Endothelial cell of umbilical vein (primary cell): ENCODE measurements around the gene PRDM11. TPM values are rescaled to one million over a fixed set of nuclear protein-coding genes. Genes with fewer than 3 reads are reported as not detected.

Experiments
- BruUV-seq: library from RNA; stranded (reverse); fragments of 400-500 nt; replicated peaks from 2 replicates; lab custom pipeline; 2021; lab: Mats Ljungman, UMichigan
- CTCF ChIA-PET: fragments of 300-600, 350-600 bp; sonication (Branson Sonifier 250); formaldehyde crosslinking; loops from one replicate; lab custom pipeline; 2021; ENCODE audit warnings: antibody characterized with exemption, inconsistent platforms; lab: Charles Lee
- POLR2A ChIA-PET: fragments of 300-600, 350-600 bp; sonication (Branson Sonifier 250); formaldehyde crosslinking; loops from one replicate; lab custom pipeline; 2021; ENCODE audit warnings: antibody characterized with exemption, inconsistent platforms; lab: Charles Lee
- DNase-seq: peaks from one replicate; pipeline ENCODE4 v3.0.0-alpha.2; 2011; ENCODE audit warnings: low read depth, low spot score
- FAIRE-seq: peaks from 2 replicates; lab custom pipeline; 2011; peaks lifted over from hg19 to GRCh38; lab: Jason Lieb, UNC
- H2AFZ ChIP-seq: 2 replicates; pipeline ENCODE4 v1.6.0; 2012; ENCODE audit warnings: low read depth, low read length, control low read depth, inconsistent platforms
- H3K27ac ChIP-seq: 2 replicates; pipeline ENCODE4 v1.5.1; 2011; ENCODE audit warnings: low read depth, mild to moderate bottlenecking, control low read depth, low read length, moderate library complexity; ENCODE audit not compliant: insufficient read depth
- H3K27me3 ChIP-seq, 2 experiments: 2 replicates each; pipeline versions ENCODE4 v1.6.0 to v1.6.1; 2011; ENCODE audit warnings: low read length in 2 of 2, mixed read lengths in 1 of 2; ENCODE audit not compliant: control insufficient read depth in 2 of 2, insufficient read depth in 2 of 2
- H3K36me3 ChIP-seq, 2 experiments: 2 replicates in 1 of 2; 3 replicates in 1 of 2; pipeline ENCODE4 v1.5.1; 2011; ENCODE audit warnings: low read length in 2 of 2, mild to moderate bottlenecking in 1 of 2, moderate library complexity in 1 of 2; ENCODE audit not compliant: control insufficient read depth in 2 of 2, insufficient read depth in 2 of 2; ENCODE audit errors: extremely low read depth in 1 of 2
- H3K4me1 ChIP-seq: 3 replicates; pipeline ENCODE4 v1.5.1; 2011; ENCODE audit warnings: mild to moderate bottlenecking, low read length; ENCODE audit not compliant: control insufficient read depth, insufficient read depth; ENCODE audit errors: extremely low read depth
- H3K4me2 ChIP-seq: 2 replicates; pipeline ENCODE4 v1.6.1; 2011; ENCODE audit warnings: low read length, control low read depth, mixed read lengths; ENCODE audit not compliant: insufficient read depth
- H3K4me3 ChIP-seq, 3 experiments: fragments of 200-600 bp in 1 of 3; sonication (generic), shearing (Covaris generic) in 1 of 3; replicated peaks in 1 of 3; 2 replicates each; pipeline ENCODE4 v1.5.1; 2011 to 2016; ENCODE audit warnings: control low read depth in 3 of 3, low read length in 3 of 3, mild to moderate bottlenecking in 2 of 3, inconsistent platforms in 1 of 3, low read depth in 1 of 3, moderate library complexity in 1 of 3; ENCODE audit not compliant: insufficient read depth in 1 of 3
- H3K79me2 ChIP-seq: 2 replicates; pipeline ENCODE4 v1.6.0; 2012; ENCODE audit warnings: low read length, inconsistent platforms; ENCODE audit not compliant: control insufficient read depth, insufficient read depth
- H3K9ac ChIP-seq: replicated peaks from 2 replicates; pipeline ENCODE3; 2011; ENCODE audit warnings: low read length, control low read depth; ENCODE audit not compliant: insufficient read depth; ENCODE audit errors: extremely low read depth
- H3K9me1 ChIP-seq: replicated peaks from 3 replicates; pipeline ENCODE4 v1.6.0; 2011; ENCODE audit warnings: mild to moderate bottlenecking, low read length; ENCODE audit not compliant: control insufficient read depth, insufficient read depth; ENCODE audit errors: extremely low read depth
- H3K9me3 ChIP-seq: replicated peaks from 2 replicates; pipeline ENCODE4 v1.5.1; 2012; ENCODE audit warnings: low read length, inconsistent platforms; ENCODE audit not compliant: control insufficient read depth, insufficient read depth
- H4K20me1 ChIP-seq: replicated peaks from 2 replicates; pipeline ENCODE3; 2011; ENCODE audit warnings: mild to moderate bottlenecking, low read length; ENCODE audit not compliant: control insufficient read depth, insufficient read depth; ENCODE audit errors: extremely low read depth
- CTCF ChIP-seq, 2 donors: IDR thresholded peaks; 1 replicate in 1 of 2; 2 replicates in 1 of 2; pipeline ENCODE4 v1.5.1; 2011; ENCODE audit warnings: low read length in 2 of 2, mild to moderate bottlenecking in 2 of 2, moderate library complexity in 2 of 2, control low read depth in 1 of 2, inconsistent platforms in 1 of 2, low read depth in 1 of 2; ENCODE audit not compliant: insufficient read depth in 1 of 2; ENCODE audit errors: extremely low read depth in 1 of 2
- EZH2 ChIP-seq: IDR thresholded peaks from 2 replicates; pipeline ENCODE4 v1.6.1; 2012; ENCODE audit warnings: borderline replicate concordance, low read depth, mild to moderate bottlenecking, moderate library complexity, low read length, inconsistent platforms; ENCODE audit not compliant: severe bottlenecking
- FOS ChIP-seq: IDR thresholded peaks from 2 replicates; pipeline ENCODE4 v1.6.1; 2011; ENCODE audit warnings: mild to moderate bottlenecking, low read length, moderate library complexity, borderline replicate concordance; ENCODE audit not compliant: insufficient read depth
- GATA2 ChIP-seq: IDR thresholded peaks from 2 replicates; pipeline ENCODE4 v1.7.0; 2011; ENCODE audit warnings: low read depth, mild to moderate bottlenecking, moderate library complexity, mixed read lengths, low read length; ENCODE audit not compliant: insufficient read length, insufficient read depth
- JUN ChIP-seq: IDR thresholded peaks from 2 replicates; pipeline ENCODE4 v1.6.1; 2011; ENCODE audit warnings: borderline replicate concordance, low read depth; ENCODE audit not compliant: insufficient read length, insufficient read depth
- MAX ChIP-seq: IDR thresholded peaks from 2 replicates; pipeline ENCODE4 v1.6.1; 2011; ENCODE audit not compliant: insufficient read depth, insufficient read length
- MYC ChIP-seq: IDR thresholded peaks from one replicate; pipeline ENCODE4 v1.6.1; 2011; ENCODE audit warnings: mild to moderate bottlenecking, low read depth, low read length
- POLR2A ChIP-seq: IDR thresholded peaks from 2 replicates; pipeline ENCODE4 v1.6.1; 2012; ENCODE audit warnings: low read depth, mild to moderate bottlenecking, control low read depth, low read length
- POLR2AphosphoS5 ChIP-seq: IDR thresholded peaks from 2 replicates; pipeline ENCODE4 v1.6.1; 2012; ENCODE audit warnings: low read depth, mild to moderate bottlenecking, control low read depth, low read length, moderate library complexity; ENCODE audit not compliant: insufficient read depth
- dilution Hi-C: fragments of 300-500 bp; cut with MboI; formaldehyde crosslinking; loops from one replicate; pipeline ENCODE4 v1.15.0; 2019; ENCODE audit warnings: low sequenced_read_pairs; ENCODE audit not compliant: extremely low pct_ligation_motif_present
- intact Hi-C: fragments of 100-400 bp; cut with micrococcal nuclease; formaldehyde crosslinking; loops from one replicate; pipeline ENCODE4 v1.10.0; 2022
- polyA plus RNA-seq, 4 experiments: library from polyadenylated mRNA; depleted of rRNA in 3 of 4; stranded (reverse) in 3 of 4; unstranded in 1 of 4; fragments of >200 nt; gene quantifications; 2 replicates each; pipeline versions ENCODE4 v1.2.1 to v1.2.3, GENCODE V29; 2011 to 2012; ENCODE audit warnings: missing spikeins in 1 of 4
- total RNA-seq: library from RNA; stranded (reverse); gene quantifications from 2 replicates; pipeline ENCODE4 v1.2.3, GENCODE V29; 2021

The PRDM11 gene
- total and polyA plus RNA-seq, 2 donors (not counting 3 experiments of a cell fraction or from before 2014, with no cell fraction given): 6.9 to 14.1 TPM

- no TSS peak for BruUV-seq
- DNase-seq (peak; percentile 86), FAIRE-seq (peak; percentile 89)
- POLR2A ChIA-PET: no interaction called here
- CTCF ChIA-PET: interaction anchor here (0.6 to 22.0 kb wide), 23 partner anchors 9 to 481 kb away, joined by 3 to 1618 read pairs (median 4); partner anchors contain the start of gene TP53I11
- Histone ChIP-seq H3K27ac (no peak overlapping the region), H3K4me3 (no peak overlapping the region), H3K9ac (no peak overlapping the region), H3K79me2 (no peaks in the 10 kb centered on the region), H3K36me3 (no peaks in the 10 kb centered on the region), H3K9me1 (no peaks in the 10 kb centered on the region), H3K4me2 (peak overlapping the region; percentile 44), H4K20me1 (no peaks in the 10 kb centered on the region), H3K9me3 (no peaks in the 10 kb centered on the region), H3K27me3 (peaks cover 0 to 3% of the 10 kb centered on the region in 2 experiments), H2AFZ (no peak overlapping the region), H3K4me1 (peaks cover 7% of the 10 kb centered on the region)
- no peak for TF ChIP-seq MAX
- TF ChIP-seq POLR2AphosphoS5: no peak
- TF ChIP-seq GATA2: no peak
- peak; percentile 82 for TF ChIP-seq CTCF (IDR thresholded peaks at IDR 0.05; ENCODE audit: extremely low read depth in 1 of 2, insufficient read depth in 1 of 2, low read depth in 1 of 2, low read length in 2 of 2)
- TF ChIP-seq FOS: peak; percentile 84
- TF ChIP-seq MYC: no peak
- no peak for TF ChIP-seq EZH2
- TF ChIP-seq POLR2A: no peak
- TF ChIP-seq JUN: peak; percentile 61
- dilution Hi-C loops: no loop called here
- intact Hi-C loops: loop anchor here (1.0 to 2.0 kb wide), 3 partner anchors 76 to 482 kb away; no protein-coding TSS in a partner anchor
Measured at GRCh38 chr11:45102810-45103621, 43.4 kb upstream of the PRDM11 start.
